ENCODE data around the gene ANAPC15. TPM values are rescaled to one million over a fixed set of nuclear protein-coding genes. Genes with fewer than 3 reads are reported as not detected.

ANAPC15 gene
- total RNA-seq, 1 donor from 2014 or later: 21.4 TPM

DNA sequence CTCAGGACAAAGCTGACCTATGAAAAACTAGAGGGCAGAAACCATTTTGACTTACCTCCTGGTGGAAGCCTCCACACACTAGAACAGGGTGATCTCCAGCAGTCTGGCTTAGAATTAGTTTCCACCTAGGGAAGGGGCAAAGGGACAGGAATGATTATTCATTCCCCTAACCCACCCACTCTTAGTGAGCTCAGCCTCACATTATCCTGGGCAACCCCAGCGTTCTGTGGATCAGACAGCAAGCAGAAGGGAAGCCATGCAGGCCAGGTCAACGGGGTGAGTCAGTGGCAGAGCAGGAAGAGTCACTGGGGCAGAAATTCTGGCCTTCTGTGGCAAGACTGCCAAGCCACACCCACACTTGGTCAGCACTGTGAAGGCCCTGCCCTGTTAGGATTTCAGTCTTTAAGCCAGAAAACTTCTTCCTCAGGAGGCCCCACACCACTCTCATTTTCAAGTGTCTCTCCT is 42.7 kb downstream of the ANAPC15 start:
- intact Hi-C loops (cut with DNase I): no loop called here

DNA sequence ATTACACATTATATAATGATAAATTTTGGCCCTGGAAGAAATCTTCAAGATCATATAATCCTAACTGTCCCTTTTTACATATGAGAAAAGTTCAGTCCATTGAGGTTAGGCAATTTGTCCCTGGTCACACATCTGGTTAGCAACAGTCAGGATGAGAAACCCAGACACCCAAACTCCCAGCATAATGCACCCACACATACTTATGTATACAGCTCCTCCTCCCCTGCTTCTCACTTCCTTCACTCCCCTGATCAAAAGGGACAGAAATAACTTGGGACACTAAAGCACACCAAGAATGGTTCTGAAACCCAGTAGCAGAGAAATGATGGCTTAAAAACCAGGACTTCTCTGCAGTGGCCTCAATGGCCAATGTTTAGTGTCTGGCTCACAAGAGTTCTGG is 43.3 kb downstream of the ANAPC15 start:
- ATAC-seq: peak; percentile 36
- intact Hi-C loops (cut with DNase I): no loop called here
- DNase-seq (ENCODE audit: low spot score): no peak

More for the DNA sequence above, 42.7 kb downstream of the ANAPC15 start:
- peak; percentile 97 for ATAC-seq
- DNase-seq (ENCODE audit: low spot score): peak; percentile 86

DNA sequence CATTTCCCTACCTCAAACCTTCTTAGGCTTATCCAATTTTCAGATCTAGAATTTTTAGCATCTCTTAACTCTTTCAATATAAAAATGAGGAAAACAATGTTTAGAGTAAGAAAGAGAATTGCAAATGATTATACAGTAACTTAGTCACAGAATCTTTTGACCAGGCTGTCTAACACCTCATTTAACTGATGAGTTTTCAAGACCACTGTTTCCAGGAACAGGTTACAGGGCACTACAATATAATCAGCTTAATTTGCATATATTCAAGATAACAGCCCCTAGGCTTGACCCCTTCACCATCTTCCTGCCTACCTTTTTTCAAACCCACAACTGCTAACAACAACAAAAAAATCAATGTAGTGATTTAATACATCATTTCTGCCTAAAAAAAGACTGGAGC is 44.8 kb downstream of the ANAPC15 start:
- ATAC-seq (no peak), DNase-seq (ENCODE audit: low spot score) (no peak)
- intact Hi-C loops (cut with DNase I): no loop called here

DNA sequence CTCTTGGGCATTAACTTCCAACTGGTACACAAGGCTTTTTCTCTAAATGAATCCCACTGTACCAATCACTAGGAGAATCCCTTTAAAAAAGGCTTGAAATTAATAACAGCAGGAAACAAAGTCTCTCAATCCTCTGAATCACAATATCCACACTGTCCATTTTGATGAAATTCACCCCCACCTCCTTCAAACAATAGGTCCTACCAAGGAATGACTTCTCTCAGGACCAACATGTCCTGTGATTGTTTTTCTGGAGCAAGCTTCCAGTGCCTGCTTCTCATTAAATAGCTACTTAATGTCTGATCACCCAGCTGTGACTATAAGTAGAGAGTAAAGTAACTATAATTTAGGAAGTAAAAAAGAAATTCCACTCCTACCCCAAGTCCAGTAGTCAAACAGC is 45.2 kb downstream of the ANAPC15 start:
- ATAC-seq (no peak), DNase-seq (ENCODE audit: low spot score) (no peak)
- intact Hi-C loops (cut with DNase I): no loop called here

DNA sequence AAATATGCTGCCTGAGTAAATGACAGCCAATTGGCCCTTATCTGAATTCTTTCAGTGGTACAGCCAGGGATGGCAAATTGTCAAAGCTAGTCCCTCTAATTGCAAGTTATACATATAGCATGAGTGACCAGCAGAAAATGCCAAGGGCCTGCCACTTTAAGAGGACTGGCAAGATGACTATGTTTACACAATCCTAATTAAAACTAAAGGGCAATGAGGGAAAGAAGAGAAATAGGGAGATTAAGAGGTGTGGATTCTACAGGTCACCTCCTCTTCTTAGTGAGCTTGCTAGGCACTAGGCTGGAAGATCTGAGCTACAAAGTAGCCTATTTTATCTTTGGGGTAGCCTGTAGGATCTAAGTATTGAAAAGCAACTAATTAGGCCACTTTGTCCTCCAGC is 45.6 kb downstream of the ANAPC15 start:
- intact Hi-C loops (cut with DNase I): no loop called here
- DNase-seq (ENCODE audit: low spot score) (no peak), ATAC-seq (no peak)

DNA sequence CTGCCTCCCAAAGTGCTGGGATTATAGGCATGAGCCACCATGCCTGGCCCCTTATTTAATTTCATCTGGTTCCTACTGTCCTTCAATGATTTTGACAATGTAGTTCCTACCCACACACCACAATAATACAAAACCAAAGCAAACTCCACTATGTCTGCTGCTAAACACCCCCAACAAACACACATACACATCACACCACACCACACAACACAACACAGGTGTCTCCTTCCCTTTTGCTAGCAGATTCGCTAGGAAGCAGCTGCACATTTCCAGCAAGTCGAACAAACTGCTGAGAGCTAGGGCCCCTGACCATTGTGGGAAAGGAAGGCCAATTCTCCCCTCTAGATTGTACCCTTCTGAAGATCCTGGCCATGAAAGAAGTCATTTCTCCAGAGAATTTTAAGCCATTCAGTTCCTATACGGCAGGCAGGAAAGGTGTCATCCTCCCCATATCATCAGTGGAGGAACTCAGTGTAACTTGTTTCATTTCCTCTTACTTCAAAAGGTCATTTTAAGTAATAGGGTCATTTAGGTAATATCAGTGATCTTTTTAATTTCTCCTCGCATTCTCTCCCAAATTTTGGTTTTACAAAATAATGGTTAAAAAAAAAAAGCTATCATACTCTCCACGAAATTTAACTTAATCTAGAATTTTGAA is 50.6 kb downstream of the ANAPC15 start:
- intact Hi-C loops (cut with DNase I): no loop called here
- no peak for ATAC-seq
- no peak for DNase-seq (ENCODE audit: low spot score)

Small RNA genes lying within 50 kb of the gene (microRNA-seq; reads per million reads assigned to microRNA genes)
- gene MIR3165: not detected

Other genes with a start within 250 kb of the ANAPC15 start
- gene DEFB131B, start 234.2 kb downstream of the ANAPC15 start, total RNA-seq: not detected
- 11.7 TPM for gene XNDC1N, start 184.1 kb downstream of the ANAPC15 start, total RNA-seq
- gene RNF121, start 183.6 kb downstream of the ANAPC15 start, total RNA-seq: 32.5 TPM
- gene IL18BP, start 113.8 kb downstream of the ANAPC15 start, total RNA-seq: 13.5 TPM
- 241 TPM for gene NUMA1, start 32.2 kb downstream of the ANAPC15 start, total RNA-seq
- gene LRRC51, start 31.8 kb downstream of the ANAPC15 start, total RNA-seq: 8.7 TPM
- 70.8 TPM for gene LAMTOR1, start 9.4 kb downstream of the ANAPC15 start, total RNA-seq
- gene TOMT, start 6.8 kb downstream of the ANAPC15 start, total RNA-seq: not detected
- gene FOLR3, start 23.0 kb upstream of the ANAPC15 start, total RNA-seq: 1.1 TPM
- 1.2 TPM for gene FOLR1, start 79.4 kb upstream of the ANAPC15 start, total RNA-seq
- 28.4 TPM for gene FOLR2, start 104.1 kb upstream of the ANAPC15 start, total RNA-seq
- gene INPPL1, start 112.1 kb upstream of the ANAPC15 start, total RNA-seq: 142 TPM
- gene PHOX2A, start 131.5 kb upstream of the ANAPC15 start, total RNA-seq: not detected

All from sciatic nerve (tissue), 2 donors.